Coronary artery (tissue), 2 donors: ENCODE measurements around the gene EPHX1.

Experiments used
- DNase-seq: peaks from one replicate; pipeline ENCODE4 v3.0.0-alpha.2; 2017; ENCODE audit warnings: low spot score
- H3K27ac ChIP-seq, 2 donors: fragments of 200-600 bp; sonication (generic); one replicate each; pipeline ENCODE4 v1.5.1; 2016 to 2019
- H3K4me3 ChIP-seq: fragments of 200-600 bp; sonication (generic); 2 replicates; pipeline ENCODE4 v1.5.1; 2016; ENCODE audit warnings: mild to moderate bottlenecking, moderate library complexity
- TF ChIP-seq, protein P1 (sequence below): fragments of 200-600 bp; sonication (generic); IDR thresholded peaks from one replicate; pipeline ENCODE4 v1.5.1; 2019; ENCODE audit warnings: antibody characterized with exemption

The EPHX1 gene

DNA sequence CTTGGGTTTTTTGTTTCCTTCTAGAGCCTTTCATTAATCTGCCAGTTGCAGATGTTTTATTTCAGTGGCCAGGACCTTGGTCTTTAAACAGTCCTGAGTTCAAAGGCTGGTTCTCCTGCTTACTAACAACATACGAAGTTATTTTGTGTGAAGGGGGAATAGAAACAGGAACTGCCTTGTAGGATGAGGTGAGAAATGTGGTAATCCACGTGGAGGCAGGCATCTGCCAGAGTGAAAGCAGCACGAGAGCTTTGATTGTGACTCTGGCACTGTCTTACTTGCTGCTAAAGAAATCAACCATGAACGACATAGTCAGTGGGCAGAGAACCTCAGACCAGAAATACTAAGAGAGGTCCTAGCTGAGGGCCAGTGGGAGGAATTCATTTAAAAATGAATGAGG lies 41.9 kb downstream of the EPHX1 start:
- Histone ChIP-seq H3K27ac (no peak overlapping the region), H3K4me3 (no peak overlapping the region)
- TF ChIP-seq, protein P1, sequence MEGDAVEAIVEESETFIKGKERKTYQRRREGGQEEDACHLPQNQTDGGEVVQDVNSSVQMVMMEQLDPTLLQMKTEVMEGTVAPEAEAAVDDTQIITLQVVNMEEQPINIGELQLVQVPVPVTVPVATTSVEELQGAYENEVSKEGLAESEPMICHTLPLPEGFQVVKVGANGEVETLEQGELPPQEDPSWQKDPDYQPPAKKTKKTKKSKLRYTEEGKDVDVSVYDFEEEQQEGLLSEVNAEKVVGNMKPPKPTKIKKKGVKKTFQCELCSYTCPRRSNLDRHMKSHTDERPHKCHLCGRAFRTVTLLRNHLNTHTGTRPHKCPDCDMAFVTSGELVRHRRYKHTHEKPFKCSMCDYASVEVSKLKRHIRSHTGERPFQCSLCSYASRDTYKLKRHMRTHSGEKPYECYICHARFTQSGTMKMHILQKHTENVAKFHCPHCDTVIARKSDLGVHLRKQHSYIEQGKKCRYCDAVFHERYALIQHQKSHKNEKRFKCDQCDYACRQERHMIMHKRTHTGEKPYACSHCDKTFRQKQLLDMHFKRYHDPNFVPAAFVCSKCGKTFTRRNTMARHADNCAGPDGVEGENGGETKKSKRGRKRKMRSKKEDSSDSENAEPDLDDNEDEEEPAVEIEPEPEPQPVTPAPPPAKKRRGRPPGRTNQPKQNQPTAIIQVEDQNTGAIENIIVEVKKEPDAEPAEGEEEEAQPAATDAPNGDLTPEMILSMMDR: no peak
- DNase-seq: no peak

DNA sequence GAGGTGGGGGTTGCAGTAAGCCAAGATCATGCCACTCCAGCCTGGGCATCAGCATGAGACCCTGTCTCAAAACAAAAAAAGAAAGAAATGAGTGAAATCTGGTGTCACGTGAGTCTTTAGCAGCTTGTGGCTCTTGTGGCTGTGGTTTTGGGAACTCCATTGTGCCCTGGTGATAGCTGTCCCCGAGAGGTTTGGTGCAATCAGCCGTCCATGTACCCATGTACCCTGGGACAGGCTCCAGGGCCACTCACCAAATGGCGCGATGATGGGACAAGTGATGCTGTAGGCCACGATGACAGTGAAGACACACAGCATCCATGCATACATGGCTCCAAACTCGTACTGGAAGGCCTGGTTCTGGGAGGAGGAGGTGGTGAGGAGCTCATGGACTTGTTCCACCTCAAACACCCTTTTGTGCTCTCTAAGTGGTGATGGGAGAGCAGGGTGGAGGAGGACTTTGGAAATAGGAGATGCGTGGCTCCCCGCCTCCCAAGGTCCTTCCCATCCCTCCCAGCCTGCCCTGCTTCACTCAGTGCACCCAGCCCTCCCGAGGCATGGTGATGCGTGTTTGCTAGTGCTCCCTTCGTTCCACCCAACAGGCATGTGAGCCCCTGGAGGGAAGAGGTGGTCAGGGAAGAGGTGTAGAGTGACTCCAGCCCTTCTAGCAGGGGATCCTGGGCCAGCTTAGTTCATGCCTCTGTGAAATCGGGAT lies 42.6 kb downstream of the EPHX1 start:
- H3K27ac ChIP-seq: no peak overlapping the region
- H3K4me3 ChIP-seq: no peak overlapping the region
- TF ChIP-seq, protein P1: no peak
- no peak for DNase-seq

DNA sequence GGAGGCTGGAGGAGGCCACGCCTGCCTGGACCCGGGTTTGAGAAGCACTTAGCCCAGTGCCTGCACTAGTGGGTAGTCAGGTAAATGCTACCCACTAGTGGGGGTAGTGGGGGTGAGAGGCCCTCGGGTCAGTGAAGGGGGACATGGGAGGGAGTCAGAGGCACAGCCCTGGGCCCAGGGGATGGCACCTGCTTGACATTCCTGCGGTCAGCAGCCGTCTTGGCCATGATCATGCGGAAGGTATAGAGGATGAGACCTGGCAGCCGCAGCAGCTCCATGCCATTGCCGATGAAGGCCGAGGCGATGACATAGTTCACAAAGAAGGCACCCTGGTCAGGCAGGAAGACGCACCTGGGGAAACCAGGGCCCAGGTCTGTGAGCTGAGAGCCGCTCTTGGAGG lies 43.5 kb downstream of the EPHX1 start:
- TF ChIP-seq, protein P1: no peak
- Histone ChIP-seq H3K4me3 (no peak overlapping the region), H3K27ac (no peak overlapping the region)
- no peak for DNase-seq

DNA sequence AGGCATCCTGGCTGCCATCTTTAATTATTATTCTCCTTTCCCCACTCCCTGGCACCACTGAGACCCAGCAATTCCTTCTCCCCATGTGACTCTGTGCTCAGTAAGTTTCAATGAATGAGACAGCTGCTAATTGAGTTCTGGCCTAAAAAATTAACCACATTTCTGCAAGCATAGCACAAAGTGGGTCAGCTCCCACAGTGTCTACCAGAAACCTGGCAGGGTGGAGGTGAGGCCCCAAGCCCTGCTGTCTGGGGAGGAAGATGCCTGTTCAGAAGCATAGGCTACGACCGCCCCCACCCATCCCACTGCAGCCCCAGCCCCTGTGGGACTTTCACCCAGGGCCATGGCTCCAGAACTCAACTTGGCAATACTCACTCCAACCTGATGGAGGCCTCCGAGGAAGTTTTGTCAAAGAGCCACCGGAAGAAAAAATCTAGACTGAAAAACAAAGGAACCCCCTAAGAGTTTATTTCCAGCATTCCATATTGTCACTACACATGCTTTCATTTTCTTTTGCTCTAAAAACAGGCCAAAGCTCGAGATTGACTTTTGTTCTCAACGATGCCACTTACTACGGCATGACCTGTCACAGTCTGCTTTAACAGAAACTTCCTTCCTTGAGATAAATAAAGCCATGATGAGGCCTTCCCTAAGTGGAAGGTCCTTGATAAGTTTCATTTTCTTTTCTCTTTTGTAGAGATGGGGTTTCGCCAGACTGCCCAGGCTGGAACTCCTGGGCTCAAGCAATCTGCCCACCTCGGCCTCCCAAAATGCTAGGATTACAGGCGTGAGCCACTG lies 45.8 kb downstream of the EPHX1 start:
- DNase-seq: no peak
- no peak overlapping the region for H3K4me3 ChIP-seq

DNA sequence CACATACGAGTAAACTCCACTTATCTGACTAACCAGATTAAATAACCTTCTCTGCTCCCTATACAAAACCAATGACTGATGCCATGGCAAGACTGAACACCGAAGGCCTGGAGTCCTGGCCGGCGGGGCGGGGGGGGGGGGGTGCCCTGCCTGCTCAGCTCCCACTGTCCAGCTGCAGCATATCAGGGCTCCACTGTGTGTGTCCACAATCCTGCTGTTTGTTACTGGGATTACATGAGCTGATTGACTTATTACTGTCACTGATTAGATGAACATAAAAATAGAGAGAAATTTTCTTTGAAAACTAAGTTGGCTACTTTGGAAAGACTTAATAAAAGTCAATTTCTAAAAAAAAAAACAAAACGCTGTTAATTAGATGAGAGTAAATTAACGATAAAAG lies 47.3 kb downstream of the EPHX1 start:
- DNase-seq: no peak
- Histone ChIP-seq H3K4me3 (no peak overlapping the region), H3K27ac (no peak overlapping the region)
- TF ChIP-seq, protein P1: no peak

More for the DNA sequence above, 45.8 kb downstream of the EPHX1 start:
- TF ChIP-seq, protein P1: no peak
- no peak overlapping the region for H3K27ac ChIP-seq

DNA sequence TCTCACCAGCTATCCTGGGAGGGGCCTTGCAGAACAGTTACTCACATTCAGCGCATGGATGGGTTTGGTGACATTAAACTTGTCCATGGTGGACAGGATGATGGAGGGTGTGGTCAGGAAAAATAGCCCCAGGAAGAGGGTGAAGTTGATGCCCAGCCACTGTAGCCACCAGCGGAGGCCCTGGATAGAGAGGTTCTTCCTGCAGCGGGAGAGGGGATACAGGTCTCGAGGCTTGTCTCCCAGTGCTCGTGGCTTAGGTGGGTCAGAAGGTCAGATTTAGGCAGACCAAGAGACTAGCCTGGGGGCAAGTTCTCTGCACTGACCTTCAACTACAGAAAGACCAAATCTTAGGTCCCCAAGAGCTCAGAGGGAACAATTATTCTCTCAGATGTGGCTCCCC lies 49.2 kb downstream of the EPHX1 start:
- Histone ChIP-seq H3K27ac (no peak overlapping the region), H3K4me3 (no peak overlapping the region)
- TF ChIP-seq, protein P1: no peak
- DNase-seq: no peak

DNA sequence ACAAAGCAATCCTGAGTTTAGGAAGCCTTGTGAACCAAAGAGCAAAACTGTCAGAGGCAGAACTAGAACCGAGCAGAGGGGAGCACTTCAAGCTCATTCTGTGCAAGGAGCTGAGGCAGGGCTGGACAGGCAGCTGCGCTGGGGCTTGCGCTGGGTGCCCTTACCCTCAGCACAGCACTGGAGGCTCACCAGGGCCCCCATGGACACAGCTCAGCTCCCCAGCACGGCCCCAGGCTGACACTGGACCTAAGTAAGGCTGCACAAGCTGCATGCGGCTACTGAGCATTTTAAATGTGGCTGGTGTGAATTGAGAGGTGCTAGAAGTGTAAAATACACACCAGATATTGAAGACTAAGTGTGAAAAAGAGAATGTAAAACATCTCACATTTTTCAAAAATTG lies 50.2 kb downstream of the EPHX1 start:
- TF ChIP-seq, protein P1: no peak
- Histone ChIP-seq H3K27ac (no peak overlapping the region), H3K4me3 (no peak overlapping the region)
- DNase-seq: no peak
